H9 (cell line): ENCODE data around the gene FBRSL1. TPM values are rescaled to one million over a fixed set of nuclear protein-coding genes. Genes with fewer than 3 reads are reported as not detected.

ENCODE experiments used
- DNase-seq: peaks from one replicate; pipeline ENCODE4 v3.0.0-alpha.2; 2017
- H2AFZ ChIP-seq: one replicate; pipeline ENCODE4 v1.6.1; 2013; ENCODE audit warnings: mild to moderate bottlenecking, low read length, control low read depth, moderate library complexity
- H2AK5ac ChIP-seq: 2 replicates; pipeline ENCODE4 v1.6.1; 2013; ENCODE audit warnings: low read length, control low read depth, mixed read lengths; ENCODE audit not compliant: insufficient read length
- H2BK120ac ChIP-seq: one replicate; pipeline ENCODE4 v1.6.1; 2013; ENCODE audit warnings: low read depth, mild to moderate bottlenecking, low read length, control low read depth, inconsistent platforms; ENCODE audit not compliant: poor library complexity, severe bottlenecking
- H2BK12ac ChIP-seq: 2 replicates; pipeline ENCODE4 v1.6.1; 2013; ENCODE audit warnings: low read length, control low read depth, mixed read lengths, low read depth; ENCODE audit not compliant: insufficient read length
- H2BK15ac ChIP-seq: 2 replicates; pipeline ENCODE4 v1.6.1; 2013; ENCODE audit warnings: low read depth, low read length, control low read depth
- H2BK20ac ChIP-seq: one replicate; pipeline ENCODE4 v1.6.1; 2013; ENCODE audit warnings: low read depth, mild to moderate bottlenecking, low read length, control low read depth, inconsistent platforms; ENCODE audit not compliant: poor library complexity, severe bottlenecking
- H2BK5ac ChIP-seq: 2 replicates; pipeline ENCODE4 v1.6.1; 2013; ENCODE audit warnings: low read length, control low read depth, mixed read lengths; ENCODE audit not compliant: insufficient read length
- H3K14ac ChIP-seq: 2 replicates; pipeline ENCODE4 v1.6.1; 2013; ENCODE audit warnings: low read length, control low read depth; ENCODE audit not compliant: insufficient read depth
- H3K18ac ChIP-seq: 2 replicates; pipeline ENCODE4 v1.6.1; 2013; ENCODE audit warnings: low read depth, mild to moderate bottlenecking, mixed read lengths, low read length, control low read depth; ENCODE audit not compliant: insufficient read length
- H3K23ac ChIP-seq: 2 replicates; pipeline ENCODE4 v1.6.1; 2013; ENCODE audit warnings: low read length, control low read depth, mixed read lengths, low read depth; ENCODE audit not compliant: insufficient read length
- H3K23me2 ChIP-seq: 2 replicates; pipeline ENCODE4 v1.6.1; 2013; ENCODE audit warnings: low read depth, mild to moderate bottlenecking, mixed read lengths, low read length, control low read depth; ENCODE audit not compliant: insufficient read length, poor library complexity, severe bottlenecking
- H3K27ac ChIP-seq: 2 replicates; pipeline ENCODE4 v1.5.1; 2013; ENCODE audit warnings: low read length, control low read depth, mixed read lengths, low read depth; ENCODE audit not compliant: insufficient read length
- H3K27me3 ChIP-seq: 2 replicates; pipeline ENCODE4 v1.6.1; 2013; ENCODE audit warnings: low read length, control low read depth, inconsistent platforms; ENCODE audit not compliant: insufficient read depth
- H3K4ac ChIP-seq: 2 replicates; pipeline ENCODE4 v1.6.1; 2013; ENCODE audit warnings: low read depth, mild to moderate bottlenecking, control low read depth, inconsistent platforms, low read length, moderate library complexity
- H3K4me1 ChIP-seq: 2 replicates; pipeline ENCODE4 v1.6.1; 2013; ENCODE audit warnings: low read length, control low read depth, inconsistent platforms; ENCODE audit not compliant: insufficient read depth
- H3K4me2 ChIP-seq: 2 replicates; pipeline ENCODE4 v1.6.1; 2013; ENCODE audit warnings: low read length, control low read depth, mixed read lengths; ENCODE audit not compliant: insufficient read length, insufficient read depth
- H3K56ac ChIP-seq: 2 replicates; pipeline ENCODE4 v1.6.1; 2013; ENCODE audit warnings: low read depth, mild to moderate bottlenecking, mixed read lengths, low read length, control low read depth; ENCODE audit not compliant: insufficient read length
- H3K79me1 ChIP-seq: 2 replicates; pipeline ENCODE4 v1.6.1; 2013; ENCODE audit warnings: low read depth, mild to moderate bottlenecking, moderate library complexity, low read length, control low read depth, inconsistent platforms; ENCODE audit not compliant: insufficient read depth, poor library complexity, severe bottlenecking
- H3K79me2 ChIP-seq: 2 replicates; pipeline ENCODE4 v1.6.1; 2013; ENCODE audit warnings: low read length, control low read depth, inconsistent platforms; ENCODE audit not compliant: insufficient read depth
- H3K9ac ChIP-seq: 2 replicates; pipeline ENCODE4 v1.6.1; 2013; ENCODE audit warnings: low read length, control low read depth, mixed read lengths; ENCODE audit not compliant: insufficient read length; ENCODE audit errors: extremely low read depth
- H3K9me3 ChIP-seq: one replicate; pipeline ENCODE4 v1.6.1; 2013; ENCODE audit warnings: low read depth, low read length, inconsistent platforms; ENCODE audit not compliant: control insufficient read depth
- H3T11ph ChIP-seq: one replicate; pipeline ENCODE4 v1.6.1; 2013; ENCODE audit warnings: mild to moderate bottlenecking, low read length, control low read depth, inconsistent platforms
- H4K20me1 ChIP-seq: one replicate; pipeline ENCODE4 v1.6.1; 2013; ENCODE audit not compliant: control insufficient read depth, insufficient read length, insufficient read depth
- H4K5ac ChIP-seq: 2 replicates; pipeline ENCODE4 v1.6.1; 2013; ENCODE audit warnings: low read depth, mild to moderate bottlenecking, mixed read lengths, low read length, control low read depth; ENCODE audit not compliant: insufficient read length
- H4K8ac ChIP-seq: replicated peaks from 2 replicates; pipeline ENCODE4 v1.6.1; 2013; ENCODE audit warnings: low read length, control low read depth, mixed read lengths, low read depth; ENCODE audit not compliant: insufficient read length
- H4K91ac ChIP-seq: 2 replicates; pipeline ENCODE4 v1.6.1; 2013; ENCODE audit warnings: low read depth, mild to moderate bottlenecking, moderate library complexity, mixed read lengths, low read length, control low read depth; ENCODE audit not compliant: insufficient read length
- H3K27ac Mint-ChIP-seq, 3 experiments: 2 replicates in 2 of 3; 3 replicates in 1 of 3; pipeline ENCODE4 v1.8.0; 2020 to 2021; ENCODE audit warnings: mixed read lengths in 3 of 3, mild to moderate bottlenecking in 1 of 3, moderate library complexity in 1 of 3
- H3K27me3 Mint-ChIP-seq: 2 replicates; pipeline ENCODE4 v1.8.0; 2021; ENCODE audit warnings: low read depth, mild to moderate bottlenecking, moderate library complexity, mixed read lengths
- H3K36me3 Mint-ChIP-seq, 3 experiments: 2 replicates in 2 of 3; 3 replicates in 1 of 3; pipeline ENCODE4 v1.8.0; 2020 to 2021; ENCODE audit warnings: low read depth in 3 of 3, mixed read lengths in 3 of 3; ENCODE audit not compliant: insufficient read depth in 1 of 3
- H3K4me1 Mint-ChIP-seq, 2 experiments: 2 replicates each; pipeline ENCODE4 v1.8.0; 2020; ENCODE audit warnings: mixed read lengths in 2 of 2
- H3K4me3 Mint-ChIP-seq, 2 experiments: 2 replicates in 1 of 2; 3 replicates in 1 of 2; pipeline ENCODE4 v1.8.0; 2020 to 2021; ENCODE audit warnings: mild to moderate bottlenecking in 2 of 2, mixed read lengths in 2 of 2, moderate library complexity in 1 of 2
- H3K9me3 Mint-ChIP-seq, 2 experiments: 2 replicates in 1 of 2; 3 replicates in 1 of 2; pipeline ENCODE4 v1.8.0; 2020; ENCODE audit warnings: mild to moderate bottlenecking in 2 of 2, mixed read lengths in 2 of 2, moderate library complexity in 1 of 2
- WGBS: extraction: QIAGEN DNeasy Blood & Tissue Kit; methylation state at CpG from one replicate; pipeline ENCODE4 v1.1.7; 2013; ENCODE audit warnings: missing lambda C conversion rate, low lambda C conversion rate, mixed read lengths; ENCODE audit not compliant: insufficient read length; ENCODE audit errors: extremely low coverage; 5-methylcytosine and 5-hydroxymethylcytosine counted together
- total RNA-seq: library from RNA; stranded (reverse); gene quantifications from 2 replicates; pipeline ENCODE4 v1.2.1, GENCODE V29; 2021
- TF ChIP-seq, protein P1 (sequence below): fragments of 200-600 bp; sonication (generic); conservative IDR thresholded peaks from 3 replicates; pipeline ENCODE4 v1.8.0; 2021; ENCODE audit warnings: antibody characterized with exemption, mild to moderate bottlenecking

Gene FBRSL1
- total RNA-seq, 1 experiment from 2014 or later, result 90.8 TPM

DNA sequence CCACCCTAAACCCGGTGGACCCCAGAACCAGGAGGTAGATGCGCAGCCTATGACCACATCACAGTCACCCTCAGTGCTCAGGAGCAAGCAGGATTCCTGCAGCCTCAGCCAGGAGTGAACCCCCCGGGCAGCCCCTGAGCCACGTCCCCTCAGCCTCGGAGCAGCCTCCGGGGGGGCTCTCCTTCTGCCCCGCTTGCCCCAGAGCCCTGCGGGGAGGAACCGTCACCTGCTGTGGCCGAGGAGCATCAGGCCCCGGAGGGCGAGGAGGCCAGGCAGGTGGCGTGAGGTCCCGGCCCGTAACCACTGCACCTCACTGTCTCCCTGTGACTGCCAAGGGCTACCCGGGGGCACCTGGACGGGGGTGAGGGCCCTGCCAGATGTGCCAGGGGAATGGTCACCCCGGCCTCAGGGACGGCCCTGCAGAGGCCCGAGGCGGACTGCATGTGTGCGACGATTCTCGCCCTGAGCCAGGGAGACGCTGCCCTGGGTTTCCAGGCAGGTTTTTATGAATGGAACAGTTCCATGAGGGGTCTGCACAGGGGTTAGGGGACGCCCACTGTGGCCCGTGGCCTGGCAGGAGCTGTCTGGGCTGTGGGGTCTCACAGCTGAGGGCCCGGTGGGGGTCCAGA is 58.6 kb downstream of the FBRSL1 start:
- Histone ChIP-seq H2AK5ac (no peak overlapping the region), H4K5ac (no peak overlapping the region), H3K56ac (no peak overlapping the region), H3K4me1 (no peaks in the 10 kb centered on the region), H2BK20ac (no peak overlapping the region), H3K27me3 (peaks cover 28% of the 10 kb centered on the region; the same call in 1 of the 2 replicates), H3K14ac (no peak overlapping the region), H4K20me1 (no peaks in the 10 kb centered on the region), H4K91ac (no peak overlapping the region), H3K27ac (no peak overlapping the region), H3K23me2 (no peaks in the 10 kb centered on the region), H2BK15ac (no peak overlapping the region), H3K4me2 (no peak overlapping the region), H2BK120ac (no peak overlapping the region), H2BK5ac (no peak overlapping the region), H3K79me2 (no peaks in the 10 kb centered on the region), H3K18ac (no peak overlapping the region), H4K8ac (no peak overlapping the region), H2AFZ (no peak overlapping the region), H3K4ac (no peak overlapping the region), H3K23ac (no peak overlapping the region), H3K79me1 (no peaks in the 10 kb centered on the region), H2BK12ac (no peak overlapping the region), H3K9ac (no peak overlapping the region), H3K9me3 (no peaks in the 10 kb centered on the region), H3T11ph (no peak overlapping the region)
- no peak overlapping the region for H3K4me3 Mint-ChIP-seq
- H3K27me3 Mint-ChIP-seq, result peaks cover 88% of the 10 kb centered on the region
- no CpG with 5 or more reads among the region's 28 CpGs for WGBS
- H3K27ac Mint-ChIP-seq, result no peak overlapping the region
- DNase-seq, result no peak
- TF ChIP-seq, protein P1, sequence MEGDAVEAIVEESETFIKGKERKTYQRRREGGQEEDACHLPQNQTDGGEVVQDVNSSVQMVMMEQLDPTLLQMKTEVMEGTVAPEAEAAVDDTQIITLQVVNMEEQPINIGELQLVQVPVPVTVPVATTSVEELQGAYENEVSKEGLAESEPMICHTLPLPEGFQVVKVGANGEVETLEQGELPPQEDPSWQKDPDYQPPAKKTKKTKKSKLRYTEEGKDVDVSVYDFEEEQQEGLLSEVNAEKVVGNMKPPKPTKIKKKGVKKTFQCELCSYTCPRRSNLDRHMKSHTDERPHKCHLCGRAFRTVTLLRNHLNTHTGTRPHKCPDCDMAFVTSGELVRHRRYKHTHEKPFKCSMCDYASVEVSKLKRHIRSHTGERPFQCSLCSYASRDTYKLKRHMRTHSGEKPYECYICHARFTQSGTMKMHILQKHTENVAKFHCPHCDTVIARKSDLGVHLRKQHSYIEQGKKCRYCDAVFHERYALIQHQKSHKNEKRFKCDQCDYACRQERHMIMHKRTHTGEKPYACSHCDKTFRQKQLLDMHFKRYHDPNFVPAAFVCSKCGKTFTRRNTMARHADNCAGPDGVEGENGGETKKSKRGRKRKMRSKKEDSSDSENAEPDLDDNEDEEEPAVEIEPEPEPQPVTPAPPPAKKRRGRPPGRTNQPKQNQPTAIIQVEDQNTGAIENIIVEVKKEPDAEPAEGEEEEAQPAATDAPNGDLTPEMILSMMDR, result no peak
- H3K4me1 Mint-ChIP-seq, result peaks cover 13 to 14% of the 10 kb centered on the region in 2 experiments
- H3K36me3 Mint-ChIP-seq, result peaks cover 0 to 2% (median 0%) of the 10 kb centered on the region in 3 experiments; a peak in 3 of 7 replicates
- no peaks in the 10 kb centered on the region for H3K9me3 Mint-ChIP-seq
